ENCODE measurements around the gene ATP2B2. TPM values are rescaled to one million over a fixed set of nuclear protein-coding genes. Genes with fewer than 3 reads are reported as not detected.

ATP2B2 gene
- total RNA-seq, 1 donor from 2014 or later, result not detected

- no peak overlapping the region for H3K27ac ChIP-seq
- TF ChIP-seq EZH2 (IDR thresholded peaks at IDR 0.05) (no peak), CTCF (IDR thresholded peaks at IDR 0.05) (no peak), EZH2phosphoT487 (IDR thresholded peaks at IDR 0.05) (no peak)
- no peaks in the 10 kb centered on the region for H3K4me1 Mint-ChIP-seq
- no peaks in the 10 kb centered on the region for H3K9me3 ChIP-seq (ENCODE audit: low read depth)
- DNase-seq (ENCODE audit: low spot score), result no peak
- H3F3A ChIP-seq (ENCODE audit: low read depth), result no peaks in the 10 kb centered on the region
- no peaks in the 10 kb centered on the region for H3K36me3 Mint-ChIP-seq
- H3K4me3 Mint-ChIP-seq, result no peak overlapping the region
- no peaks in the 10 kb centered on the region for H3K79me2 ChIP-seq (ENCODE audit: low read depth)
- no peak overlapping the region for H3K4me3 ChIP-seq
- no peaks in the 10 kb centered on the region for H4K20me1 ChIP-seq (ENCODE audit: low read depth)
- no peak overlapping the region for H3K4me2 ChIP-seq
- no peak overlapping the region for H3K9ac ChIP-seq
- no peak overlapping the region for H2AFZ ChIP-seq (replicated peaks)
- H3K27me3 Mint-ChIP-seq (ENCODE audit: insufficient read depth, low read depth), result peaks cover 9% of the 10 kb centered on the region
- H3K27me3 ChIP-seq, result no peaks in the 10 kb centered on the region
- H3K9me3 Mint-ChIP-seq, result no peaks in the 10 kb centered on the region
- no peaks in the 10 kb centered on the region for H3K36me3 ChIP-seq
- H3K27ac Mint-ChIP-seq, result no peak overlapping the region
- peaks cover 12% of the 10 kb centered on the region for H3K4me1 ChIP-seq
Observed at GRCh38 chr3:10342781-10343180, 162.6 kb downstream of the ATP2B2 start.

GRCh38 chr3:10341901-10342398 is 163.4 kb downstream of the ATP2B2 start:
- Histone ChIP-seq H3K27me3 (no peaks in the 10 kb centered on the region), H3K36me3 (no peaks in the 10 kb centered on the region), H3K27ac (no peak overlapping the region), H3K4me1 (peaks cover 12% of the 10 kb centered on the region), H3K9me3 (ENCODE audit: low read depth) (no peaks in the 10 kb centered on the region), H3K4me2 (no peak overlapping the region), H3K9ac (no peak overlapping the region), H3F3A (ENCODE audit: low read depth) (no peaks in the 10 kb centered on the region), H2AFZ (replicated peaks) (no peak overlapping the region), H4K20me1 (ENCODE audit: low read depth) (no peaks in the 10 kb centered on the region), H3K79me2 (ENCODE audit: low read depth) (no peaks in the 10 kb centered on the region), H3K4me3 (no peak overlapping the region)
- Mint-ChIP-seq H3K27me3 (ENCODE audit: insufficient read depth, low read depth) (peaks cover 8% of the 10 kb centered on the region), H3K4me3 (no peak overlapping the region), H3K27ac (no peak overlapping the region), H3K36me3 (no peaks in the 10 kb centered on the region), H3K4me1 (no peaks in the 10 kb centered on the region), H3K9me3 (no peaks in the 10 kb centered on the region)
- TF ChIP-seq CTCF (IDR thresholded peaks at IDR 0.05), result no peak
- TF ChIP-seq EZH2phosphoT487 (IDR thresholded peaks at IDR 0.05), result no peak
- no peak for TF ChIP-seq EZH2 (IDR thresholded peaks at IDR 0.05)
- DNase-seq (ENCODE audit: low spot score), result no peak

- peaks cover 12% of the 10 kb centered on the region for H3K4me1 ChIP-seq
- Mint-ChIP-seq H3K4me3 (no peak overlapping the region), H3K27ac (no peak overlapping the region), H3K36me3 (no peaks in the 10 kb centered on the region), H3K9me3 (no peaks in the 10 kb centered on the region), H3K4me1 (peaks cover 6% of the 10 kb centered on the region), H3K27me3 (ENCODE audit: insufficient read depth, low read depth) (peaks cover 5% of the 10 kb centered on the region)
- TF ChIP-seq CTCF (IDR thresholded peaks at IDR 0.05) (no peak), EZH2 (IDR thresholded peaks at IDR 0.05) (no peak), EZH2phosphoT487 (IDR thresholded peaks at IDR 0.05) (no peak)
- no peaks in the 10 kb centered on the region for H3K9me3 ChIP-seq (ENCODE audit: low read depth)
- H3K27ac ChIP-seq, result no peak overlapping the region
- no peaks in the 10 kb centered on the region for H3K79me2 ChIP-seq (ENCODE audit: low read depth)
- no peaks in the 10 kb centered on the region for H3K36me3 ChIP-seq
- H4K20me1 ChIP-seq (ENCODE audit: low read depth), result no peaks in the 10 kb centered on the region
- H3K9ac ChIP-seq, result no peak overlapping the region
- H2AFZ ChIP-seq (replicated peaks), result no peak overlapping the region
- no peak for DNase-seq (ENCODE audit: low spot score)
- H3F3A ChIP-seq (ENCODE audit: low read depth), result no peaks in the 10 kb centered on the region
- H3K4me2 ChIP-seq, result no peak overlapping the region
- H3K4me3 ChIP-seq, result no peak overlapping the region
- no peaks in the 10 kb centered on the region for H3K27me3 ChIP-seq
Observed at GRCh38 chr3:10340476-10340875, 164.9 kb downstream of the ATP2B2 start.
